ENCODE measurements around the gene DCDC2.
"Not testable (repeated sequence)": the region's sequence is repeated elsewhere in the genome, so short reads cannot be mapped to it uniquely, and the experiment has no call there.

The DCDC2 gene

GRCh38 chr6:24255676-24256075 is 102.2 kb downstream of the DCDC2 start:
- DNase-seq: no peak

GRCh38 chr6:24253360-24253759 is 104.5 kb downstream of the DCDC2 start:
- DNase-seq: no peak

- DNase-seq: no peak
Observed at GRCh38 chr6:24252280-24252679, 105.6 kb downstream of the DCDC2 start.

GRCh38 chr6:24251339-24251738 is 106.5 kb downstream of the DCDC2 start:
- DNase-seq: no peak

- DNase-seq: no peak
Observed at GRCh38 chr6:24249926-24250325, 107.9 kb downstream of the DCDC2 start.

- no peak for DNase-seq
Observed at GRCh38 chr6:24245275-24245674, 112.6 kb downstream of the DCDC2 start.

- no peak for DNase-seq
Observed at GRCh38 chr6:24242924-24243323, 114.9 kb downstream of the DCDC2 start.

GRCh38 chr6:24241779-24242178 is 116.1 kb downstream of the DCDC2 start:
- not testable (repeated sequence) for DNase-seq

GRCh38 chr6:24240943-24241342 is 116.9 kb downstream of the DCDC2 start:
- DNase-seq: no peak

GRCh38 chr6:24240380-24240928 is 117.4 kb downstream of the DCDC2 start:
- no peak for DNase-seq

GRCh38 chr6:24238700-24239099 is 119.2 kb downstream of the DCDC2 start:
- DNase-seq: no peak

- DNase-seq: not testable (repeated sequence)
Observed at GRCh38 chr6:24236779-24237178, 121.1 kb downstream of the DCDC2 start.

- DNase-seq: no peak
Observed at GRCh38 chr6:24233813-24234442, 123.9 kb downstream of the DCDC2 start.

- no peak for DNase-seq
Observed at GRCh38 chr6:24231438-24231977, 126.4 kb downstream of the DCDC2 start.

GRCh38 chr6:24229696-24230405 is 128.0 kb downstream of the DCDC2 start:
- DNase-seq: no peak

- DNase-seq: no peak
Observed at GRCh38 chr6:24228681-24229255, 129.1 kb downstream of the DCDC2 start.

- DNase-seq: no peak
Observed at GRCh38 chr6:24228123-24228522, 129.7 kb downstream of the DCDC2 start.

- no peak for DNase-seq
Observed at GRCh38 chr6:24227556-24227955, 130.3 kb downstream of the DCDC2 start.

GRCh38 chr6:24226541-24226940 is 131.3 kb downstream of the DCDC2 start:
- DNase-seq: no peak

- DNase-seq: no peak
Observed at GRCh38 chr6:24225838-24226237, 132.0 kb downstream of the DCDC2 start.

GRCh38 chr6:24223115-24223919 is 134.5 kb downstream of the DCDC2 start:
- DNase-seq: no peak

GRCh38 chr6:24219670-24220069 is 138.2 kb downstream of the DCDC2 start:
- DNase-seq: no peak

- DNase-seq: no peak
Observed at GRCh38 chr6:24214984-24215383, 142.9 kb downstream of the DCDC2 start.

Data from NCI-H187 (cell line).